GM23248 (cell line): ENCODE data around the gene MEX3A. TPM values are rescaled to one million over a fixed set of nuclear protein-coding genes. Genes with fewer than 3 reads are reported as not detected.

Source experiments
- DNase-seq: peaks from one replicate; pipeline ENCODE4 v3.0.0-alpha.2; 2015
- H2AFZ ChIP-seq: fragments of 200-600 bp; sonication (generic); 2 replicates; pipeline ENCODE4 v1.6.1; 2016; ENCODE audit warnings: antibody characterized with exemption
- H3F3A ChIP-seq: fragments of 200-600 bp; sonication (generic); 2 replicates; pipeline ENCODE4 v1.6.1; 2016; ENCODE audit warnings: mild to moderate bottlenecking, antibody characterized with exemption, mixed run types; ENCODE audit not compliant: insufficient read depth
- H3K27ac ChIP-seq: fragments of 200-600 bp; sonication (generic); 2 replicates; pipeline ENCODE4 v1.5.1; 2016; ENCODE audit warnings: mild to moderate bottlenecking
- H3K27me3 ChIP-seq: fragments of 200-600 bp; sonication (generic); replicated peaks from 2 replicates; pipeline ENCODE4 v1.6.1; 2016; ENCODE audit warnings: mild to moderate bottlenecking; ENCODE audit not compliant: insufficient read depth
- H3K36me3 ChIP-seq: fragments of 200-600 bp; sonication (generic); 2 replicates; pipeline ENCODE4 v1.6.1; 2016; ENCODE audit warnings: low read depth, mild to moderate bottlenecking
- H3K4me1 ChIP-seq: fragments of 200-600 bp; sonication (generic); 2 replicates; pipeline ENCODE4 v1.6.1; 2016; ENCODE audit warnings: mild to moderate bottlenecking; ENCODE audit not compliant: insufficient read depth
- H3K4me2 ChIP-seq: fragments of 200-600 bp; sonication (generic); one replicate; pipeline ENCODE4 v1.6.1; 2016; ENCODE audit warnings: mild to moderate bottlenecking; ENCODE audit not compliant: unreplicated experiment
- H3K4me3 ChIP-seq: fragments of 200-600 bp; sonication (generic); 2 replicates; pipeline ENCODE4 v1.5.1; 2016; ENCODE audit warnings: mild to moderate bottlenecking
- H3K79me2 ChIP-seq: fragments of 200-600 bp; sonication (generic); 2 replicates; pipeline ENCODE4 v1.6.1; 2016; ENCODE audit warnings: mild to moderate bottlenecking; ENCODE audit not compliant: insufficient read depth
- H3K9ac ChIP-seq: fragments of 200-600 bp; sonication (generic); 2 replicates; pipeline ENCODE4 v1.6.1; 2016; ENCODE audit warnings: mild to moderate bottlenecking
- H3K9me2 ChIP-seq: fragments of 200-600 bp; sonication (generic); 2 replicates; pipeline ENCODE4 v1.6.1; 2016; ENCODE audit warnings: mixed run types, mild to moderate bottlenecking, moderate library complexity; ENCODE audit not compliant: insufficient read depth
- H3K9me3 ChIP-seq: fragments of 200-600 bp; sonication (generic); one replicate; pipeline ENCODE4 v1.6.1; 2017; ENCODE audit warnings: low read depth
- H4K20me1 ChIP-seq: fragments of 200-600 bp; sonication (generic); 2 replicates; pipeline ENCODE4 v1.6.0; 2016; ENCODE audit not compliant: insufficient read depth
- EZH2 ChIP-seq: fragments of 200-600 bp; sonication (generic); IDR thresholded peaks from 2 replicates; pipeline ENCODE4 v1.6.1; 2018; ENCODE audit warnings: antibody characterized with exemption, mild to moderate bottlenecking; ENCODE audit not compliant: insufficient read depth, poor library complexity, severe bottlenecking
- EZH2phosphoT487 ChIP-seq: fragments of 200-600 bp; sonication (generic); IDR thresholded peaks from 2 replicates; pipeline ENCODE4 v1.6.1; 2018; ENCODE audit warnings: antibody characterized with exemption, moderate library complexity, mild to moderate bottlenecking, low read depth; ENCODE audit not compliant: insufficient read depth
- WGBS, 2 experiments: methylation state at CpG; one replicate each; pipeline ENCODE4 v1.1.6; 2015 to 2017; ENCODE audit warnings: low lambda C conversion rate in 2 of 2, low coverage in 1 of 2; ENCODE audit errors: missing lambda C conversion rate in 2 of 2; 5-methylcytosine and 5-hydroxymethylcytosine counted together
- in situ Hi-C: fragments of 300-500 bp; cut with MboI; formaldehyde crosslinking; loops from 2 replicates; pipeline ENCODE4 v1.15.0; 2020
- polyA plus RNA-seq: library from polyadenylated mRNA; unstranded; fragments of >200 nt; fragmentation: Nextera tagmentation; extraction: Ambion mirVana; gene quantifications from 2 replicates; pipeline ENCODE4 v1.2.1, GENCODE V29; 2016
- total RNA-seq: library from RNA; depleted of rRNA; stranded (reverse); fragments of >200 nt; shearing (Covaris generic); gene quantifications from 2 replicates; pipeline ENCODE4 v1.2.3, GENCODE V29; 2014

MEX3A gene
- total and polyA plus RNA-seq, 2 experiments from 2014 or later = 0.05 to 0.22 TPM

DNA sequence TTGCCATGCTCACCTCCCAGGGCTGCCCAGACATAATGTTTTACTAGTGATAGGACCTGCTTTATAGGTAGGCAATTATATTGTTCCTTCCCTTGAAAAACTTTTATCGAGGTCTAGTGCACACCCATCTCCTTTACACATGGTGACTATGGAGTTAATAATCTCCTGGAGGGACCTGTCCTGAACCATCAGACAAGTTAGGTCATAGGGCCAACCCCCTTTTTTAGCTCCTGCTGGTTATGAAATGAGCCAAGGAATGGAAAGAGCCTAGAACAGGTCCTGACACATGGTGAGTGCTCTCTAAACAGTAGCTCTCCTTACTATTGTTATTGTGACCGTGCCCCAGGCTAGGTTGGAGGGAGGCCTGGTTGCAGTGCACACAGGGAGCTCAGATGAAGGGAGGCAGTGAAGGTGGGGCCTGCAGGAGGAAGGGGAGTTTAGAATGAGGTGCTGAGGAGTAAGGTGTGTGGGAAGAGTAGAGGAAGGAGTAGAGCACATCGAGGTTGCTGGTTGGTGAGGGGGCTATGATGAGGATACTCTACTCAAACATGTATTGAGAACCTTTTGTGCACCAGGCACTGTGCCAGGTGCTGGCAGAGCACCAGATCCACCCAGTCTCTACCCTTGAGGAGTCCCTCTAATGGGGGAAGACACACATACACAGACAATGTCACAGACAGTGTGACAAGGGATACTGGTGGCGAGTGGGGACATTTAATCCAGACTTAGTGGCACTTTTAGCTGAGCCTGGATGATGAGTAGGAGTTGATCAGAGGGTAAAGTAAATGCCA, 18.1 kb upstream of the MEX3A start:
- TF ChIP-seq EZH2phosphoT487 = no peak
- no peak for TF ChIP-seq EZH2
- peaks cover 20% of the 10 kb centered on the region for H3K79me2 ChIP-seq
- H3K36me3 ChIP-seq = no peaks in the 10 kb centered on the region
- H3K4me3 ChIP-seq = no peak overlapping the region
- no peak overlapping the region for H3K9ac ChIP-seq
- H3K27me3 ChIP-seq = no peaks in the 10 kb centered on the region
- H4K20me1 ChIP-seq = no peaks in the 10 kb centered on the region
- no peak overlapping the region for H3K27ac ChIP-seq
- H3F3A ChIP-seq = peaks cover 10% of the 10 kb centered on the region
- no peaks in the 10 kb centered on the region for H3K9me2 ChIP-seq
- in situ Hi-C loops = no loop called here
- peaks cover 49% of the 10 kb centered on the region for H3K4me1 ChIP-seq
- WGBS, 2 experiments = 83% methylated on average over 4 of the region's 4 CpGs
- no peak for DNase-seq
- H3K9me3 ChIP-seq = no peaks in the 10 kb centered on the region
- H2AFZ ChIP-seq = no peak overlapping the region
- no peak overlapping the region for H3K4me2 ChIP-seq

DNA sequence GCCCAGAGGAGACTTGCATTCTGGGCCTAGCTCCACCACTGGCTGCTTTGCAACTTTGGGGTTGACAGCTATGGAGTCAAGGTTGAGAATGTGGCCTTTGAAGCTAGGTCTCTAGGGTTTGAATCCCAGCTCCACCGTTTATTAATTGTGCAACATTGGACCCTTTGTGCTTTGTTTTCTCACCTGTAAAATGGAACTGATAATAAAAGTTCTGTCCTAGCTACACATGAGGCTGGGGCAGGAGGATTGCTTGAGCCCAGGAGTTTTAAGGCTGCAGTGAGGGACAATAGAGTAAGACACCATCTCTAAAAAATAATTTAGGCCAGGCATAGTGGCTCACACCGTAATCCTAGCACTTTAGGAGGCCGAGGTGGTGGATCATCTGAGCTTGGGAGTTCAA, 17.0 kb upstream of the MEX3A start:
- Histone ChIP-seq H3K9me3 (no peaks in the 10 kb centered on the region), H3K4me2 (no peak overlapping the region), H2AFZ (no peak overlapping the region), H3K36me3 (no peaks in the 10 kb centered on the region), H3K9ac (no peak overlapping the region), H3K27ac (no peak overlapping the region), H3K27me3 (no peaks in the 10 kb centered on the region), H3K4me3 (no peak overlapping the region), H3K9me2 (no peaks in the 10 kb centered on the region), H4K20me1 (no peaks in the 10 kb centered on the region), H3K79me2 (peaks cover 14% of the 10 kb centered on the region), H3K4me1 (peaks cover 37% of the 10 kb centered on the region), H3F3A (peaks cover 7% of the 10 kb centered on the region; the same call in 1 of the 2 replicates)
- WGBS, 2 experiments = 66 to 71% methylated on average over 3 of the region's 3 CpGs
- no peak for DNase-seq
- in situ Hi-C loops = loop anchor here (5.0 to 10.0 kb wide), 2 partner anchors 33 to 126 kb away; no protein-coding TSS in a partner anchor
- TF ChIP-seq EZH2 (no peak), EZH2phosphoT487 (no peak)

DNA sequence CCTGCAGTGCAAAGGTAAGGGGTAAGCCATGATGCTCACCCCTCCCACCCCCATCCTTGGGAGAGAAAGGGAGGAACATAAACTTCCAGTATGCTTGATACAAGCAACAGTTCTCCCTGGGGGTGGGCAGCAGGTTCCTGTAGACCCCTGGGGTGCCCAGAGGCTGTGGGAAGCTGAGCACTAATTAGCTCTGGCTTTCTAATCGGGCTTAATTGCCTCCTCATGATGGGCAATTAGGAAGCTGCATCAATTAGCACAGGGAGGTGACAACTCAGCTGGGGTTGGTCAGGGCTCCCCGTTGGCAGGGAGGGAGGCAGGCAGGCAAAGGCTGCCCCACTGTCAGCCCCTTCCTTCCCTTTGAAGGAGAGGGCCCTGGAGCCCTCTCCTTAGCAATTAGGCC, 16.5 kb upstream of the MEX3A start:
- DNase-seq = no peak
- Histone ChIP-seq H3K79me2 (peaks cover 14% of the 10 kb centered on the region; the same call in 1 of the 2 replicates), H3K4me3 (no peak overlapping the region), H3F3A (peaks cover 7% of the 10 kb centered on the region; the same call in 1 of the 2 replicates), H3K9me2 (no peaks in the 10 kb centered on the region), H3K27ac (no peak overlapping the region), H3K4me2 (no peak overlapping the region), H4K20me1 (no peaks in the 10 kb centered on the region), H3K27me3 (no peaks in the 10 kb centered on the region), H2AFZ (no peak overlapping the region), H3K4me1 (peaks cover 34% of the 10 kb centered on the region), H3K9ac (no peak overlapping the region), H3K36me3 (no peaks in the 10 kb centered on the region), H3K9me3 (no peaks in the 10 kb centered on the region)
- in situ Hi-C loops = loop anchor here (5.0 to 10.0 kb wide), 2 partner anchors 34 to 126 kb away; no protein-coding TSS in a partner anchor
- 92 to 100% methylated on average over 2 of the region's 2 CpGs for WGBS, 2 experiments
- TF ChIP-seq EZH2phosphoT487 = no peak
- TF ChIP-seq EZH2 = no peak

DNA sequence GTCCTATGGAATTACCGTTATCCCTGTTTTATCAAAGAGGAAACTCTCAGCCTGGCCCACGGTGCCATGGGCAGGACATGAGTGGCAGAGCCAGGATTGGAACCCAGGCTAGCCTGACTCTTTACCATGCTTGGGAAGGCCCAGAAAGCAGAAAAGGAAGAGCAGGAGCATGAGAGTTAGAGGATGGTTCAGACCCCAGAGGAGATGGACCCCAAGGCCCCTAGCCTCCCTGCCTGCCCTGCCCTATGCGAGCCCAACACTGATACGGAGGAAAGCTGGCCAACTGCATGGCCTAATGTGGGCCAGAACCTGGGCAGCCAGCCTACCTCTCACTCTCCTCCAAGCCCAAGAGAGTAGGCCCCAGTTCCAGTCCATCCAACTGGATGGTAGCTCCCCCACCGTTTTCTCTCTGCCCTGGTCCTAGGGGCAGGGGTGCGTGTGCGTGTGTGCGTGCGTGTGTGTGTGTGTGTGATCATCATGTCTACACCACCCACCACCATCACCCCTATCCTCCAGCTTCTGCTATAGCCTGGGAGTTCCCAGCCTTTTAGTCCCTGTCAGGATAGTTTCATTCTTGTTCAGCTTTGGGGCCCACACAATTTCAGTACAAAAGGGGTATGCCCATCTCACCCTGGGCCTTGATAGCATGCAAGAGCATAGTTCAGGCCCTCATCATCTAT, 15.4 kb upstream of the MEX3A start:
- Histone ChIP-seq H3K27me3 (no peaks in the 10 kb centered on the region), H3K9me2 (no peaks in the 10 kb centered on the region), H3F3A (peaks cover 7% of the 10 kb centered on the region; the same call in 1 of the 2 replicates), H3K4me1 (peaks cover 23% of the 10 kb centered on the region), H3K9me3 (no peaks in the 10 kb centered on the region), H3K27ac (peak overlapping the region; percentile 82), H3K4me2 (no peak overlapping the region), H4K20me1 (no peaks in the 10 kb centered on the region), H3K79me2 (peaks cover 14% of the 10 kb centered on the region; the same call in 1 of the 2 replicates), H3K36me3 (no peaks in the 10 kb centered on the region), H3K9ac (peak overlapping the region; percentile 81), H2AFZ (no peak overlapping the region), H3K4me3 (no peak overlapping the region)
- no peak for TF ChIP-seq EZH2phosphoT487
- no peak for TF ChIP-seq EZH2
- no peak for DNase-seq
- WGBS, 2 experiments = 95 to 97% methylated on average over 9 of the region's 9 CpGs
- in situ Hi-C loops = loop anchor here (5.0 to 10.0 kb wide), 2 partner anchors 35 to 127 kb away; no protein-coding TSS in a partner anchor
